CD4-positive, alpha-beta T cell (primary cell): ENCODE results near the gene MRPL1. TPM values are rescaled to one million over a fixed set of nuclear protein-coding genes. Genes with fewer than 3 reads are reported as not detected.
"Not testable (repeated sequence)": the region's sequence is repeated elsewhere in the genome, so short reads cannot be mapped to it uniquely, and the experiment has no call there.

Source experiments
- ATAC-seq: fragments of 200-7000 bp; cut with Tn5 transposase; one replicate; pipeline ENCODE4 v1.10.0; 2022; ENCODE audit warnings: mild to moderate bottlenecking; ENCODE audit not compliant: poor library complexity
- CTCF ChIA-PET: fragments of 350-600 bp; sonication (Branson Sonifier 250); formaldehyde crosslinking; loops from one replicate; lab custom pipeline; 2021; ENCODE audit warnings: antibody characterized with exemption, inconsistent platforms; lab: Charles Lee
- POLR2A ChIA-PET: fragments of 350-600 bp; sonication (Branson Sonifier 250); formaldehyde crosslinking; loops from one replicate; lab custom pipeline; 2021; ENCODE audit warnings: antibody characterized with exemption, inconsistent platforms; lab: Charles Lee
- DNase-seq, 14 experiments: peaks; one replicate each; pipeline ENCODE4 v3.0.0-alpha.2; 2013 to 2020; ENCODE audit warnings: mixed read lengths in 2 of 14
- H3K27ac ChIP-seq, 2 donors: one replicate each; pipeline versions ENCODE4 v1.5.1 to v1.7.0; 2013; ENCODE audit warnings: low read length in 2 of 2, low read depth in 1 of 2, mild to moderate bottlenecking in 1 of 2
- H3K27me3 ChIP-seq, 2 experiments: 1 replicate in 1 of 2; 2 replicates in 1 of 2; pipeline versions ENCODE4 v1.6.1 to v1.7.0; 2013; ENCODE audit warnings: low read length in 2 of 2, control low read depth in 1 of 2, mild to moderate bottlenecking in 1 of 2, moderate library complexity in 1 of 2; ENCODE audit not compliant: insufficient read depth in 2 of 2, control insufficient read depth in 1 of 2
- H3K36me3 ChIP-seq: one replicate; pipeline ENCODE4 v1.6.1; 2013; ENCODE audit warnings: low read length, control low read depth; ENCODE audit not compliant: insufficient read depth
- H3K4me1 ChIP-seq: one replicate; pipeline ENCODE4 v1.6.1; 2013; ENCODE audit warnings: low read length, control low read depth; ENCODE audit not compliant: insufficient read depth
- H3K4me3 ChIP-seq: one replicate; pipeline ENCODE4 v1.5.1; 2013; ENCODE audit warnings: mild to moderate bottlenecking, low read length, moderate library complexity
- H3K9me3 ChIP-seq, 2 experiments: 1 replicate in 1 of 2; 2 replicates in 1 of 2; pipeline versions ENCODE4 v1.6.1 to v1.7.0; 2013; ENCODE audit warnings: low read length in 2 of 2, mild to moderate bottlenecking in 2 of 2, control low read depth in 1 of 2, moderate library complexity in 1 of 2; ENCODE audit not compliant: control insufficient read depth in 1 of 2, insufficient read depth in 1 of 2
- H3K27ac Mint-ChIP-seq: one replicate; pipeline ENCODE4 v1.8.0; 2020; ENCODE audit warnings: mixed read lengths
- H3K27me3 Mint-ChIP-seq: one replicate; pipeline ENCODE4 v1.8.0; 2021; ENCODE audit warnings: mixed read lengths
- H3K36me3 Mint-ChIP-seq: one replicate; pipeline ENCODE4 v1.8.0; 2021; ENCODE audit warnings: low read depth, mixed read lengths
- H3K4me1 Mint-ChIP-seq: one replicate; pipeline ENCODE4 v1.8.0; 2021; ENCODE audit warnings: low read depth, mixed read lengths
- H3K4me3 Mint-ChIP-seq: one replicate; pipeline ENCODE4 v1.8.0; 2020; ENCODE audit warnings: mild to moderate bottlenecking, mixed read lengths
- H3K9me3 Mint-ChIP-seq: one replicate; pipeline ENCODE4 v1.8.0; 2020; ENCODE audit warnings: mixed read lengths
- CTCF ChIP-seq: fragments of 200-600 bp; IDR thresholded peaks from one replicate; pipeline ENCODE4 v1.8.0; 2022; ENCODE audit warnings: antibody characterized with exemption, mild to moderate bottlenecking
- intact Hi-C, 2 experiments: fragments of 100-400 bp; cut with DNase I in 1 of 2; cut with micrococcal nuclease in 1 of 2; formaldehyde crosslinking; loops; one replicate each; pipeline versions ENCODE4 v1.15.1 to v1.9.0; 2023 to 2025; cut with DNase I, micrococcal nuclease
- total RNA-seq, 174 experiments: library from RNA in 2 of 174; stranded (reverse) in 2 of 174; gene quantifications; one replicate each; pipeline ENCODE4 v1.2.3 and lab custom pipeline; 2021 to 2026

MRPL1 gene
- total RNA-seq, 2 experiments from 2014 or later, result 14.8 to 17.5 TPM

GRCh38 chr4:77963004-77963403 lies 100.4 kb downstream of the MRPL1 start:
- CTCF ChIA-PET, result no interaction called here
- no peaks in the 10 kb centered on the region for H3K36me3 Mint-ChIP-seq
- no peaks in the 10 kb centered on the region for H3K9me3 ChIP-seq
- no peaks in the 10 kb centered on the region for H3K4me1 ChIP-seq
- no peak overlapping the region for H3K4me3 Mint-ChIP-seq
- DNase-seq, result no peak
- no peak for ATAC-seq
- no peak overlapping the region for H3K4me3 ChIP-seq
- H3K36me3 ChIP-seq, result no peaks in the 10 kb centered on the region
- H3K9me3 Mint-ChIP-seq, result no peaks in the 10 kb centered on the region
- intact Hi-C loops, result loop anchor here in 1 of 2 experiments (2.0 to 10.0 kb wide), 2 partner anchors 308 to 552 kb away; no protein-coding TSS in a partner anchor
- H3K27ac Mint-ChIP-seq, result no peak overlapping the region
- H3K27me3 Mint-ChIP-seq, result no peaks in the 10 kb centered on the region
- TF ChIP-seq CTCF, result no peak
- no peaks in the 10 kb centered on the region for H3K27me3 ChIP-seq
- H3K4me1 Mint-ChIP-seq, result peaks cover 7% of the 10 kb centered on the region
- no peak overlapping the region for H3K27ac ChIP-seq
- POLR2A ChIA-PET, result no interaction called here

GRCh38 chr4:77973657-77974056 lies 111.0 kb downstream of the MRPL1 start:
- H3K36me3 ChIP-seq, H3K4me3 Mint-ChIP-seq, H3K27ac ChIP-seq, H3K4me1 Mint-ChIP-seq, intact Hi-C loops, H3K4me3 ChIP-seq, POLR2A ChIA-PET, DNase-seq, H3K9me3 ChIP-seq, ATAC-seq, CTCF ChIA-PET, H3K27ac Mint-ChIP-seq, H3K9me3 Mint-ChIP-seq, H3K36me3 Mint-ChIP-seq, H3K27me3 ChIP-seq, H3K4me1 ChIP-seq: not testable (repeated sequence)
- H3K27me3 Mint-ChIP-seq, result peaks cover 16% of the 10 kb centered on the region

- H3K4me1 Mint-ChIP-seq, intact Hi-C loops, H3K27ac ChIP-seq, H3K36me3 ChIP-seq, CTCF ChIA-PET, H3K4me3 Mint-ChIP-seq, DNase-seq, H3K4me3 ChIP-seq, H3K9me3 Mint-ChIP-seq, ATAC-seq, H3K9me3 ChIP-seq, H3K36me3 Mint-ChIP-seq, H3K27me3 ChIP-seq, H3K27ac Mint-ChIP-seq, H3K4me1 ChIP-seq: not testable (repeated sequence)
- peaks cover 23% of the 10 kb centered on the region for H3K27me3 Mint-ChIP-seq
- POLR2A ChIA-PET, result interaction anchor here (0.7 kb wide), 1 partner anchor 1319 kb away, joined by 3 read pairs; no protein-coding TSS in a partner anchor
Measured at GRCh38 chr4:77982900-77983540, 120.4 kb downstream of the MRPL1 start.

GRCh38 chr4:77983612-77984311 lies 121.1 kb downstream of the MRPL1 start:
- H3K4me1 Mint-ChIP-seq, intact Hi-C loops, H3K4me1 ChIP-seq, CTCF ChIA-PET, H3K27ac ChIP-seq, H3K36me3 ChIP-seq, DNase-seq, H3K9me3 ChIP-seq, POLR2A ChIA-PET, H3K4me3 ChIP-seq, H3K36me3 Mint-ChIP-seq, ATAC-seq, H3K9me3 Mint-ChIP-seq, H3K27me3 ChIP-seq, H3K27ac Mint-ChIP-seq, H3K4me3 Mint-ChIP-seq: not testable (repeated sequence)
- H3K27me3 Mint-ChIP-seq, result peaks cover 16% of the 10 kb centered on the region
